Measurements from ENCODE around the gene EDEM2.

DNA sequence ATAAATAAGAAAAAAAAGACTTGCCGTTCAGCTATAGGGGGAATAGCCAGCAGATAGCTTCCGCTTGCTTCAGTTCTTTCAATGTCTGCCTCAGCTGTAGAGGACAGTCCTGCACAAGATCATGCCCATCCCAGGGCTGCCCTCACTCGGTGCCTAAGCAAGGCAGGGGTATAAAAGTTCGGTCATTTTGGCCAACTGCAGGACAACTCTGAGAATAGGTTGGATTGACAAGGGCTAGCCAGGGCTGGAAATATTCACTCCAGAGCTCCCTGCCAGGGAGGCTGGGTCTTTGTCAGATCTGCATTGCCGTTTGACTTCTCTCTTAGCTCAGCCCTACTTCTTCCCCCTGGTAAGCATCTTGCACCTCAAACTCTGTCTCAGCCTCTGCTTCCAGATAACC lies 33.1 kb upstream of the EDEM2 start:
- TF ChIP-seq, protein P1, sequence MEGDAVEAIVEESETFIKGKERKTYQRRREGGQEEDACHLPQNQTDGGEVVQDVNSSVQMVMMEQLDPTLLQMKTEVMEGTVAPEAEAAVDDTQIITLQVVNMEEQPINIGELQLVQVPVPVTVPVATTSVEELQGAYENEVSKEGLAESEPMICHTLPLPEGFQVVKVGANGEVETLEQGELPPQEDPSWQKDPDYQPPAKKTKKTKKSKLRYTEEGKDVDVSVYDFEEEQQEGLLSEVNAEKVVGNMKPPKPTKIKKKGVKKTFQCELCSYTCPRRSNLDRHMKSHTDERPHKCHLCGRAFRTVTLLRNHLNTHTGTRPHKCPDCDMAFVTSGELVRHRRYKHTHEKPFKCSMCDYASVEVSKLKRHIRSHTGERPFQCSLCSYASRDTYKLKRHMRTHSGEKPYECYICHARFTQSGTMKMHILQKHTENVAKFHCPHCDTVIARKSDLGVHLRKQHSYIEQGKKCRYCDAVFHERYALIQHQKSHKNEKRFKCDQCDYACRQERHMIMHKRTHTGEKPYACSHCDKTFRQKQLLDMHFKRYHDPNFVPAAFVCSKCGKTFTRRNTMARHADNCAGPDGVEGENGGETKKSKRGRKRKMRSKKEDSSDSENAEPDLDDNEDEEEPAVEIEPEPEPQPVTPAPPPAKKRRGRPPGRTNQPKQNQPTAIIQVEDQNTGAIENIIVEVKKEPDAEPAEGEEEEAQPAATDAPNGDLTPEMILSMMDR (IDR thresholded peaks at IDR 0.05) = no peak
- no peak for TF ChIP-seq POLR2A (IDR thresholded peaks at IDR 0.05)
- no peak for TF ChIP-seq EP300 (IDR thresholded peaks at IDR 0.05)

Measured in ovary (tissue), 3 donors.